DND-41 (cell line): ENCODE data around the gene USP10.

ENCODE experiments used
- CTCF ChIP-seq: IDR thresholded peaks from 2 replicates; pipeline ENCODE4 v1.5.1; 2012; ENCODE audit warnings: borderline replicate concordance, low read length, moderate library complexity, mild to moderate bottlenecking; ENCODE audit not compliant: poor library complexity, severe bottlenecking; ENCODE audit errors: extremely low read depth
- EZH2 ChIP-seq: IDR thresholded peaks from 3 replicates; pipeline ENCODE4 v1.6.1; 2012; ENCODE audit warnings: borderline replicate concordance, low read depth, mild to moderate bottlenecking, moderate library complexity, low read length, inconsistent platforms; ENCODE audit not compliant: severe bottlenecking

DNA sequence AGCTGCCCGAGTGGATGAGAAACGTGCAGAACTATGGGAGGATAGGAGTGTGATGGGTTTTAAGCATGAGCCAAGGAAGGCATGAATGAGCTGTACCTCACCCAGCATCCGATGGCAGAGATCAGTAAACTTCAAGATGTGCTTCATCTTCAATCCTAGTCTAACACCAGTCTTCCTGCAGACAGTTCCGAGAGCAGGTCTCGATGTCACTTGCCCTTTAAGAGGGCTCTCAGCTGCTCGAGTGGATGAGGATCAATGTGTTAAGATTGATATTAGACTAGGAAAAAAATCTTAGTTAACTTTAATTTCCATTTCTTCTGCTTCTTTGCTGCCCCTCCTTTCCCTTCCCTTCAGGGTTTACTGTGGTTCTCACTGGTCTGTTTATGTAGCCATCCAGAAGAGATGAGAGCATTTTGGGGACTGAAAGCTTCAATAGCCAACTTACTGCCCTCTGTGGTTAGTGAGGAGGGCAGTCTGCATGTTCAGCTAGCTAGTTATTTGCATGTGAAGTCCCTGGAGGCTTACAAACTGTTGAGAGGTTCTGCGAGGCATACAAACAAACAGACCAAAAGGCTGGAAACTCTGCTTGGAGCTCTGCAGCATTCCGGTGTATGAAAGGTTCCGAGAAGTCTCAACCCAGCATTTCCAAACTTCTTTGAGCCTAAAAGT lies 36.2 kb upstream of the USP10 start:
- TF ChIP-seq CTCF (no peak), EZH2 (no peak)
